ENCODE results near the gene MSH6. TPM values are rescaled to one million over a fixed set of nuclear protein-coding genes. Genes with fewer than 3 reads are reported as not detected.

Gene MSH6
- polyA plus RNA-seq, 1 donor (not counting 4 experiments of a cell fraction or from before 2014, with no cell fraction given) = 35.4 TPM

- Histone ChIP-seq H4K20me1 (ENCODE audit: control insufficient read depth, extremely low read depth, insufficient read depth, low read length) (no peaks in the 10 kb centered on the region), H3K4me3 (ENCODE audit: control insufficient read depth in 2 of 3, extremely low read depth in 1 of 3, insufficient read depth in 2 of 3, low read depth in 1 of 3, low read length in 3 of 3) (no peak overlapping the region), H3K27me3 (ENCODE audit: control insufficient read depth, extremely low read depth, insufficient read depth, low read length) (no peaks in the 10 kb centered on the region), H3K4me2 (ENCODE audit: control insufficient read depth, extremely low read depth, insufficient read depth, low read depth, low read length) (no peak overlapping the region), H2AFZ (ENCODE audit: control insufficient read depth, low read length) (no peak overlapping the region), H3K79me2 (ENCODE audit: control insufficient read depth, insufficient read depth, low read length) (no peaks in the 10 kb centered on the region), H3K27ac (ENCODE audit: control insufficient read depth, insufficient read depth, low read length) (no peak overlapping the region), H3K4me1 (ENCODE audit: control insufficient read depth, extremely low read depth, insufficient read depth, low read length) (no peaks in the 10 kb centered on the region), H3K9ac (ENCODE audit: control insufficient read depth, extremely low read depth, insufficient read depth, low read length) (no peak overlapping the region), H3K9me1 (ENCODE audit: control insufficient read depth, extremely low read depth, insufficient read depth, low read length) (no peaks in the 10 kb centered on the region), H3K9me3 (ENCODE audit: control insufficient read depth, low read depth, low read length) (no peaks in the 10 kb centered on the region), H3K36me3 (ENCODE audit: control insufficient read depth in 2 of 2, extremely low read depth in 1 of 2, insufficient read depth in 2 of 2, low read length in 2 of 2) (peaks cover 4 to 6% of the 10 kb centered on the region in 2 experiments)
- no peak for TF ChIP-seq CTCF (optimal IDR thresholded peaks at IDR 0.05 in 1 of 3, IDR thresholded peaks at IDR 0.05 in 1 of 3, conservative IDR thresholded peaks at IDR 0.05 in 1 of 3; ENCODE audit: extremely low read depth in 1 of 3, insufficient read depth in 2 of 3, low read length in 3 of 3)
- no peak for TF ChIP-seq EZH2 (IDR thresholded peaks at IDR 0.05; ENCODE audit: low read length)
- DNase-seq (ENCODE audit: low read depth, low spot score) = no peak
- no peak for FAIRE-seq
- dilution Hi-C loops (cut with MboI; ENCODE audit: extremely low pct_ligation_motif_present, low sequenced_read_pairs) = no loop called here
Observed at GRCh38 chr2:47833516-47833968, 50.6 kb downstream of the MSH6 start.

DNA sequence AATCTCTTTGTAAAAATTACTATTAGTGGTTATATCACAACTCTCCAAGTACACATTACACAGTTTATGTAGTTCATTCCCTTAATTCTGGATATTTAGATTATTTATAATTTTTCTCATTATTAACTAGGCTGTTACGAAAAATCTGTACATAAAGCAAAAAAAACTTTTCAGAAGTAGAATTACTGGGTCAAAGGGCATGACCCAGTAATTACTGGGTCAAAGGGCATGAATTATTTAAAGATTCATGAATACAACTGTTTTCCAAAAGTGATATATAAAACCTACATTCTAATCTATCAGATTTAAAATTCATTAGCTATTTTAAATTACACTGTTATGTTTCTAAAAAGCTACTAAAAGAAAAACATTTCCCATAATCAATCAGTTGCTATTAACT lies 55.3 kb downstream of the MSH6 start:
- no peaks in the 10 kb centered on the region for H3K4me1 ChIP-seq (ENCODE audit: control insufficient read depth, extremely low read depth, insufficient read depth, low read length)
- no peak overlapping the region for H3K4me2 ChIP-seq (ENCODE audit: control insufficient read depth, extremely low read depth, insufficient read depth, low read depth, low read length)
- no peaks in the 10 kb centered on the region for H3K9me1 ChIP-seq (ENCODE audit: control insufficient read depth, extremely low read depth, insufficient read depth, low read length)
- H3K4me3 ChIP-seq (ENCODE audit: control insufficient read depth in 2 of 3, extremely low read depth in 1 of 3, insufficient read depth in 2 of 3, low read depth in 1 of 3, low read length in 3 of 3) = no peak overlapping the region
- TF ChIP-seq EZH2 (IDR thresholded peaks at IDR 0.05; ENCODE audit: low read length) = no peak
- TF ChIP-seq CTCF (optimal IDR thresholded peaks at IDR 0.05 in 1 of 3, IDR thresholded peaks at IDR 0.05 in 1 of 3, conservative IDR thresholded peaks at IDR 0.05 in 1 of 3; ENCODE audit: extremely low read depth in 1 of 3, insufficient read depth in 2 of 3, low read length in 3 of 3) = no peak
- H3K27me3 ChIP-seq (ENCODE audit: control insufficient read depth, extremely low read depth, insufficient read depth, low read length) = no peaks in the 10 kb centered on the region
- H3K36me3 ChIP-seq (ENCODE audit: control insufficient read depth in 2 of 2, extremely low read depth in 1 of 2, insufficient read depth in 2 of 2, low read length in 2 of 2) = peaks cover 4 to 6% of the 10 kb centered on the region in 2 experiments
- no peak overlapping the region for H3K9ac ChIP-seq (ENCODE audit: control insufficient read depth, extremely low read depth, insufficient read depth, low read length)
- H3K79me2 ChIP-seq (ENCODE audit: control insufficient read depth, insufficient read depth, low read length) = peaks cover 24% of the 10 kb centered on the region
- H3K27ac ChIP-seq (ENCODE audit: control insufficient read depth, insufficient read depth, low read length) = no peak overlapping the region
- no peak overlapping the region for H2AFZ ChIP-seq (ENCODE audit: control insufficient read depth, low read length)
- DNase-seq (ENCODE audit: low read depth, low spot score) = no peak
- no peaks in the 10 kb centered on the region for H3K9me3 ChIP-seq (ENCODE audit: control insufficient read depth, low read depth, low read length)
- dilution Hi-C loops (cut with MboI; ENCODE audit: extremely low pct_ligation_motif_present, low sequenced_read_pairs) = no loop called here
- no peak for FAIRE-seq
- H4K20me1 ChIP-seq (ENCODE audit: control insufficient read depth, extremely low read depth, insufficient read depth, low read length) = no peaks in the 10 kb centered on the region
